Activated CD8-positive, alpha-beta memory T cell treated with anti-CD3 and anti-CD28 coated beads for 4 hours (primary cell): Measurements from ENCODE around the gene C10orf90.
"Not testable (repeated sequence)": the region's sequence is repeated elsewhere in the genome, so short reads cannot be mapped to it uniquely, and the experiment has no call there.

Experiments used
- DNase-seq, 2 donors: peaks; one replicate each; pipeline ENCODE4 v3.0.0-alpha.2; 2020; ENCODE audit warnings: low read depth in 2 of 2

C10orf90 gene

DNA sequence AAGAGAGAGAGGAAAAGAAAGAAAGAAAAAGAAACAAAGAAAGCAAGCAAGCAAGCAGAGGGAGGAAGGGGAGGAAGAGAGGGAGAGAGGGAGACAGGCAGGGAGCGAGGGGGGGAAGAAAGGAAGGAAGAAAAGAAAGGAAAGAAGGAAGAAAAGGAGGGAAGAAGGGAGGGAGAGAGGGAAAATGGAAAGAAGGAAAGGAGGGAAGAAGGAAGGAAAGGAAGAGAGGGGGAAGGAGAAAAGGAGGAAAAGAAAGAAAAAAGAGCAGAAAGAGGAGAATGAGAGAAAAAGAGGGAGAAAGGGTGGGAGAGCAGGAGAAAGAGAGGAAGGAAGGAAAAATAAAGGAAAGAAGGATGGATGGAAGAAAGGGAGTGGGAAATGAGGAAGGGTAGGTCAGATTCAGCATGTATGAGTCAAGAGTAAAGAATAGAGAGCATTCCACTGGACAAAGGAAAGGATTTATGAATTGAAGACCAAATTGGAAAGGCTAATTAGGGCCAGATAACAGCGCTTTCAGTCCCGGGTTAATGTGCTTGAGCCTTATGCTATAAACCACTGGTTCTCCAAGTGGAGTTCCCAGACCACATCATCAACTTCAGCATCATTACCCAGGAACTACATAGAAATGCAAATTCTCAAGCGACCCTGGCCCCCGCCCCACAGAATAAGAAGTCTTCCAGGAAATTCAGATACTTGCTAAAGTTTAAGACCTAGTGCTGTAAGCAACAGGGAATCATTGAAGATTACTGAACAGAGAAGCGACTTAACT is 85.1 kb downstream of the C10orf90 start:
- DNase-seq: no peak

DNA sequence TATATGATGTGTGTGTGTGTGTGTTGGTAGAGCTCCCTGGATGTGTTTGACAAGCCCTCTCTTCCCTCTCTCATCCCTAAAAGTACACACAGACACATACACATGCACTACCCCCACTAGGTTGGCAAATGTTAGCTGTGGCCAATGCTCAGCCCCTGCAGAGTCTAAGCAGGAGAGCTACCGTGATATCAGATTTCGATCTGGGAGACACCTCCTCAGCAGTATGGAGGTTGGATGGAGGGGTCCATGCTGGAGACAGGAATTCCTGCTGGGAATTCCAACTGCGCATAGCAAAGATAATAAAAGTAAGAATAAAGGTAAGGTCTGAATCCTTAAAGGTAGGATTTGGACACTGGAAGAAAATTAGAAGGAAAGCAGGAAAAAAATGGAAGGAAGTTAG is 85.7 kb downstream of the C10orf90 start:
- no peak for DNase-seq

DNA sequence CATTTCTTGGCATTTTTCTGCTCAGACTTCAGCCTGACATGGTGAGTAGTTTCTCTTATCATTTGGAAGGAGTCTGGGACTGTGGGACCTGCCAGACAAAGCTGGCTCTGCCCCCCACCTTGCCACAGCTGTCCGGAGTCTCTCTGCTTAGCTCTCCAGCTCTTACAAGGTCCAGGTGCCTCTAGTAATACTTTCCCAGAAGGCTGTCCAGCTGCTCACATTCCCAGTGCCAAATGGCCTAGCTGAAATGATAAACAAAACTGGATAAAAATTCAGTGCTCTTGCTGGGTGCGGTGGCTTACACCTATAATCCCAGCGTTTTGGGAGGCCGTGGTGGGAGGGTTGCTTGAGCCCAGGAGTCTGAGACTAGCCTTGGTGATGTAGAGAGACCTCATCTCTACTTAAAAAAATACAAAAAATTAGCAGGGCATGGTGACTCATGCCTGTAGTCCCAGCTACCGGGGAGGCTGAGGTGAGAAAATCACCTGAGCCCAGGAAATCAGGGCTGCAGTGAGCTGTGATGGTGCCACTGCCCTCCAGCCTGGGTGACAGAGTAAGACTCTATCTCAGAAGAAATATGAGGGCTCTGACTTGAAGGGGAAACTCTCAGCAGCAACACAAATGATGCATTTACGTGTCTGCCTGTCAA is 86.8 kb downstream of the C10orf90 start:
- no peak for DNase-seq

DNA sequence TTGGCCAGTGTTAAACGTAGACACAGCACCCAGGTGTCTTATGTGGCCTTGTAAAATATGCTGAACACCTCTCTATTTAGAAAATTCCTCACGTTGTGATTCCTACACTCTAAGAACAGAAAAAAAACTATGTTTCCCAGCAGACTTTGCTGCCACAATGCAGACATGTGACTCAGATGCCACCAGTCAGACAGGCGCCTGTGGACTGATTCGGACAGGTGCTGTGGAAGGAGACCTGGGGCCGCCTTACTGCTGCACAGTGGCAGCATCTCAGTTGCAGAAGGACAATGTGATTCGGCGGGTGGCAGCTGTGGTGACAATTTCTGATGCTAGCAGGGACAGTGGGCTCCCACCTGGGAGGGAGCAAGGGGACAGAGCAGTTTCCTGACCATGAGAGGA is 88.8 kb downstream of the C10orf90 start:
- no peak for DNase-seq

DNA sequence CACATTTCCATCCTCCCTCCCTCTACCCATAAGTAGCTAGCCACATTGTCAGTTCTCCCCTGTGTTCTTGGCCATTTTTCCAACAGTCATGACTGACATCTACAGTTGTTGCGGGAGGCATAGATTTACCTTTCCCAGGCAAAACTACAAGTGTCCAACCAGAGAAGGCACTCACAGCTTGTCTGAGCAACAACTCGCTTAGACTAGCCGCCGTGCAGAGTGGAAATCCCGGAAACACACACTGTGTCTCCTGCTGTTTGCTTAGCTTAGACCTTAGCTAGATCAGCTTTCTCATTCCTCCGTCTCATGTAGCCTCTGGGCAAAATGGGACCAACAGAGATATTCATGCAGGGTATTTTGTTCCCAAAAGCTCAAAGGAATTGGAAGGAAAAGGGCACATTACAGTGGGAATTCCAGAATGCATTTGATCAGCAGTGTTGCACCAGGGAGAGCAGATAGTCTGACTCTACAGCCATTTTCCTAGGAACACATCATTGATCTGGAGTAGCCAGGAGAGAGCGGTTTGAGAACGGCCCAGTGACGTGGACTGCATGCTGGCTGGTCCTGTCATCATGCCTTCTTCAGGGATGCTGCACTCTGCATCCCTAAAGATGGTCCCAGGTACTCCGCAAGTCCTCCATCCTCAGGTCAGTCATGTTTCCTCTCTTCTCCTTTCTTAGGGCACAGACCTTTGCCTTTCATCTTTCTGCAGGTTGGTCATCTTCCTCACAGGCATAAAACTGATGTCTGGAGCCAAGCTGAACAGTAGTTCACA is 89.4 kb downstream of the C10orf90 start:
- DNase-seq: no peak

DNA sequence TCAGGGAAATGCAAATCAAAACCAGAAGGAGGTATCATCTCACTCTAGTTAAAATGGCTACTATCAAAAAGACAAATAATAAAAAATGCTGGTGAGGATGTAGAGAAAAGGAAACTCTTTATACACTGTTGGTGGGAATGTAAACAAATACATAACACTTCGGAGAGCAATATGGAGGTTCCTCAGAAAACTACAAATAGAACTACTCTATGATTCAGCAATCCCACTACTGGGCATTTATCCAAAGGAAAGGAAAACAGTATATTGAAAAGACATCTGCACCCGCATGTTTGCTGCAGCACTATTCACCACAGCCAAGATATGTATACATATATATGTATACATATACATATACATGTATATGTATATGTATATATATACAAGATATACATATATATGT is 94.2 kb downstream of the C10orf90 start:
- no peak for DNase-seq

DNA sequence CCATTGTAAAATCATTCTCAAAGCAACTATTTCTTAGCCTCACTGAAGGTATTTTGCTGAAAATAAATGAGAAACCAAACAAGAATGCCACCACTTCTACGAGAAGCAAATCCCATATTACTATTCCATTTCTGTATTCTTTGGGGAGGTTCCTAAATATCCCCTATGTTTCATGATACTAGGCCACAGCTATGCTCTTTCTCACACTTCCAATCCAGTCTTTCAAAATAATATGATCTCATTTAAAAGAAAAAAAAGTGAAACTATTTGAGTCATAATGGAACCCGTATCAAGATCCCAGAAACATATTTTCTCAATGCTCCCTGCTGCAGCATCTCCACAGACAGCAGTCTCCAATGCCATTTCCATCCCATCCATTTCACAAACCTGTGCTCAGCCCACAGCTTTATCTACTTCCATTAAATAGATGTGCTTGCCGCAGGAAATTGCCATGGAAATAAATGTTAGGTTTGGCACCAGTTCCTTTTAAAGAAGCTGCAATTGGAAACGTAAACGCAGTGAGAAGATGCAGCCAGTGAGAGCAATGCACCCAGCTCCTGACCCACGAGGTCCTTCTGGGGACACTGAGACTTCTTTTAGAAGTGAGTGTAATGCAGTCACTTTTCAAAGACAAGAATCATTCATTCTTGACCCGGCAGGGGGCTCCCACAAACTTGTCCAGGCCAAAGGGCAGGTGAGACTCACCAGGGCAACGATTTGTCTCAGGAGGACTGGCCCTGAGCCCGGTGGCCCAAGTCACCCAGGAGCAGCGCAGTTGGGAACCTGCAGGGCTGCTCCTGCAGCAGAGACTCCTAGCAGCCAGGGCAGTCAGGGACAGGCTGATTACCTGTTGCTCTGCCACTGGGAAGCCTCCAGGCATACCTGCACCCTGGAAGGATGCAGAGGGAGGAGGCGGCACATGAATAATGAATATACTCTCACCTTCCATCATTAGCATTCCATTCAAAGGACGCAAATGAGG is 99.6 kb downstream of the C10orf90 start:
- no peak for DNase-seq

DNA sequence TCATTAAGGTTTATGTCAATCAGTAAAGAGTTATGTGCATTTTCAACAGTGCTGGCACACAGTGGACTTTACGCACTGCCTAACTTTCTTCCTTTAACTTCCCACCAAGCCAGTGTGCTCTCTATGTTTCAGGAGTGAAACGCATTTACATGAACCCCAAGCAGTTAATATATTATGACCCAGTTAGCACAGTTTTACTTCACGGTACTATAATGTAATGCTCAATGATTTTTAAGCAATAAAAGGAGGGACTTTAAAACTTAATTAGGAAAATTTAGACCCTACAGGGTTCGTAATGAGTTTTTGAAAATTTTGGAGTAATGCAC is 100.3 kb downstream of the C10orf90 start:
- DNase-seq: no peak

DNA sequence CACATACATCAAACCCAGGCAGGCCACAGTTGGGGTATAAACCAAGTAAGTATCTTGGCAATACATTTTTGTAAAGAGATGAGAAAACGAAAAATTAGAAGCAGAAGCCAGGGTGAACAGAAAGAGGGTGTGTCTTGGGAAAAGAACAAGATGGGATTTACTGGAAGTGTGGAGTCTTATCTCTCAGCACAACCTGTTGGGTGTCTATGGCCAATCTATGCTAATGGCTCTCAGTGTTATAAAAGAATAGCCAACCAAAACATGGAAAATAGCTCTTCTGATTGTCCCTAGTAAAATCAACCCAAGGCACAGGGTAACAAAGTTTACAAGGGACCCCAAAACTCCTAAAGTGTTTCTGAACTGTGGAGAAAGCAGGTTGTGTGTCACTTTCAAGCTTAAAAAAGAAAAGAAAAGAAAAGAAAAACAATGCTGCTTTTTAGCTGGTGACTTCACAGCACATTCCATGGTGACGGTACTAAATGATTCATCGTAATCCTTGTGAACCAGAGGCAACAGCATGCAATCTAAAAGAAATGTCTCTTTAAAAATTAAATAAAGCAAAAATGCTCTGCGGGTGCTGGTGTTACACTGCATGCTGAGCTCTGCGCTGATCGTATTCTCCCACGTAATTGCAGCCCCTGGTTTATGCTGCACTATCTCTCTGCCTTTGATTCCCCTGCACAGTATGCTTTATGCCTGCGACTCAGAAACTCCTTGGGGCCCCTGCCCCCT is 100.8 kb downstream of the C10orf90 start:
- DNase-seq: no peak

DNA sequence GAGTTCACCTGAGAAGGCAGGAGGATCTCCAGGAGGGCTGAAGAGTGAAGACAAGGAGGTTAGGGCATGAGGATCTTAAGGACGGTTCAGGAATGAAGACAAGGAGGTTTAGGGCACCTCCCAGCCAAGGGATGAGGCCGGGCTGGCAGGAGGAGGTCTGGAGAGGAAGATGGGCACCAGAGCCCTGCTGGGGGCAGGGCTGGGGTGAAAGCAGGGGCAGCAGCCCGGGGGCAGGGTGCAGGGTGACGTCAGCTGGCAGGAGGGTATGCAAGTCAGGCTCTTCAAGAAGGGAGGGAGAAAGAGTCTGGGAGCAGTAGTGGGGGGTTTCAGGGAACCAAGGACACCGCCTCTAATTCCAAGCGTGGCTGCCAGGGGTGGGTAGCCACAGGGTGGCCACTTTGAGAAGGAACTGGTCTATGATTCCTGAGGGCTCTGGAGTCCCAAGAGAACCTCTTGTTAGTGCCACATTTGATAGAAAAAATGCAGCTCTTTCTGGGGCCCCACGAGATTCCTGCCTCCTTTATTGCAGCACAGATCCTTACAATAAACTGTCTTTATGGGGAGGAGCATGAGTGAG is 101.6 kb downstream of the C10orf90 start:
- DNase-seq: no peak

DNA sequence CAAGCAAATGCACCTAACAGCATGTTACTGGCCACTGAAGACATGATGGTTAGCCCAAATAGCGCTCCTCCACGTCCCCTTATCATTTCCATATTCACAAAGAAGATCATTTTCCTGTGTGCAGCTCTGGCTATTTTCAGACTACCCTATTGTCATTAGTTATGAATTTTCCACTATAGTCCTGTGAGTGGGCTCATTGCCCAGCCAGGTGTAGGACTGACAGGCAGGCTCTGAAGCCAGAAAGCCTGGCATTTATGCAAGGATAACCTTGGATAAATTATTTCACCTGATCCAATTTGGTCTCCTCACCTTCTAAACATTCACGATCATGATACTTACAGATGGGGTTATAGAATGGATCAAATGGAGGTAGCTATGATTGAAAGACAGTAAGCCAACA is 104.6 kb downstream of the C10orf90 start:
- DNase-seq: no peak

DNA sequence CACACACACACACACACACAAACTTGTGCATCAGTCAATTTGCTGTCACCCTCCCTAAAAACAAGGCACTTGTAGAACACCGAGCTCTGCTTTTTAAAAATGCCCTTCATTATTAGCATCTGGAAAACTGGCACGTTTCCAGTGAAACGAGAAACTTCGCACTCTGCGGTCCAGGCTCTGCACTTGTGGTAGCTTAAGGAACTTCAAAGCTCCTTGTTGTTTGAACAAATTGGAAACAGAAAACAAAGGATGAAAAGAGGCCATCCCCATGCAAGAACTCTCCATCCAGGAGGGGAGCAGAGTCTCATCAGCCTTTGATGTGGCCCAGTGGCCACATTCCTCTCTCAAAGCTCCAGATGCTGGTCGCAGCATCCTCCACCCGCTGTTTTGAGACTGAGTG is 105.1 kb downstream of the C10orf90 start:
- DNase-seq: no peak

DNA sequence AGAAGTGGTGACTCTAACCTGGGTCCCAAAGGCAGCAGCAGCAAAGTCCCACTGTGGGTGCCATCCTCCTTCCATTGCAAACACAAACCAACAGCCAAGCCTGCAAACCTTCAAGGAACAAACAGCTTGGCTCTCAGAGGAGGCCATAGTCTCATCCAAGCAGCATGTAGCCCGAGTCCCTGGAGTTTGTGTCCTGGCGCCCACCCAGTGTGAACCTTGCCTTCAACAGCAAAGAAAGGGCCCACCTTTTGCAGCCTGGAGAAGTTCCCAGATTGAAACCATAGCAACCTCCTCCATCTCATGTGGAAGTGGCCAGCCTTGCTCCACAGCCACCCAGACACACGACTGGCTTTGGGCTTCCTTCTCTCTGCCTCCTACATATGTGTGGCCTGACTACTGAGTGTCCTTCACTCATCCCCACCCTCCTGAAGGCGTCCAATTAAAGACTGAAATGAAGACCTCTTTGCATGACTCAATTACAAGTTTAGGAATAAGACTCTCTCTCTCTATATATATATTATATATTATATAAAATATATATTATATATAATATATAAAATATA is 106.1 kb downstream of the C10orf90 start:
- no peak for DNase-seq

DNA sequence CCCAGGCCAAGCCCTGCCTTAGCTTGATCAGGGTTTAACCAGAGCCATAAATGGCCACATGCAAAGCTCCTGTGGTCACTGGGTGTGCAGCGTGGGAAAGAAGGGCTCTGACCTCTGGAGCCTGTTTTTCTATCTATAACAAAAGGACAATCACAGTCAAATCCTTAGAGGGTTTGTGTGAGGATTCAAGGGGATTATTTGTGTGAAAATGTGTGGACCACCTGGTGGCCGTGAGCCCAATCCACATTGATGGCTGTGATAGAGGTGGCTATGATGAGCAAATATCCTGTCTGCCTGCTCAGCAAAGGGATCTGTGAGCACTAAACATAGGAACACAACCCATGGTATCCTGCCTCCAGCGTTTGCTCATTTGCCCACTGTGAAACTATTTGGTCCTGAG is 107.1 kb downstream of the C10orf90 start:
- no peak for DNase-seq

DNA sequence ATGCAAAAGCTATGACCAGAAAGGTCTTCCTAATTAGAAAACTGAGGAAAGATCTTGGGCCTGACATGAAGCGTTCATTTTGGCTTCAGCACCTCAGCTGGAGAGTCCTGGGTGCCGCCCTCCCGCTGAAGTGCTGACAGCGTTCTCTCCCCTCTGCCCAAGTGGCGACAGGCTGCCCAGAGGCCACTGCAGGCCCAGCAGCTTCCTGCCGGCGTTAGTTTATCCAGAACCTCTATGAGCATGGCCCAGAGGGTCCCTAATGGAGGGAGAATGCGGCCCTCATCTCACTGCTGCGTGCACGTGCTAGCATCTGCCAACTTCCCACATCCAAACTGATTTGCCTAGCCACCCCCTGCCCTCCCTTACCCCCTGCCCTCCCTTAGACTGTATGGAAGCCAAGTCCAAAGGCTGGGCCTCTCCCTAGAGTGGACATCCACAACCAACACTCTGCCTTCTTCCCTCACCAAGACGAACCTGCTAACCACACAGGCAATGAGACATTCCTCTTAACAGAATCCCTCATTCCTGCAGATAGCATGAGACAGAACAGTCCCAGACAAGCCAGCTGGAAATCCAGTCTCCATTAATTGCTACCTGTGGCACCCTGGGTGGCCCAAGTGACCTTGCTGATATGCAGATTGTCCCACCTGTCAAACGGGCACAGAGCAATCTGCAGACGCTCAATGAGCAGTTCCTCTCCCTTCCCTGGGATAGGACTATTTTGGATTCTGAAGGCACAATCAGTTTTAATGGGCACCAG is 108.4 kb downstream of the C10orf90 start:
- DNase-seq: no peak

DNA sequence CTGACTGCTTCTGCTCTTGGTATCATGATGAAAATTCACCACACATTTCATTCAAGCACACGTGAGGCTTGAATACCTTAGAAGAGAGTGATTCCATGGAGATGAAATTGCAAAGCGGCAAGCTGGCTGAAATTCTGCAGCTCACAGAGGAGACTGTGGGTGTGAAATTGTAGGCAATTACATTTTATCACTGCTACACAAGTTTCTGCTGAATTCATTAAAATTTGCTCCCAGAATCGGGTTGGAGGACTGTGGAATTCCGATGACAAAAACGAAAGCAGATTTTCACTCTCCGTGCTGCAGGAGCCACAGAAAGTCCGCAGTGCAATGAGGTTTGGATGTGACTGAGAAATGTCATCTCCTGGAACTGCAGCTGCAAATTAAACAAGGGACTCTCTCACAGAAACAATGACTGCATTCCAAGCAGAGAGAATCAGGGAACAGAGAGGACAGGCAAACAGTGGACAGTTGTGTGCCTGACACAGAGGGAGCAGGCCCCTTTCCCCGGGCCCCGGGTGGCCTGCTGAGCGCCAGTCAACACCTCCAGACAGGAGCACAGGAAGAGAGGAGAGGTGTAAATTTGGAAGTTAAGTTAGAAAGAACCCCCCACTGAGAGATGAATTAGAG is 109.1 kb downstream of the C10orf90 start:
- no peak for DNase-seq

DNA sequence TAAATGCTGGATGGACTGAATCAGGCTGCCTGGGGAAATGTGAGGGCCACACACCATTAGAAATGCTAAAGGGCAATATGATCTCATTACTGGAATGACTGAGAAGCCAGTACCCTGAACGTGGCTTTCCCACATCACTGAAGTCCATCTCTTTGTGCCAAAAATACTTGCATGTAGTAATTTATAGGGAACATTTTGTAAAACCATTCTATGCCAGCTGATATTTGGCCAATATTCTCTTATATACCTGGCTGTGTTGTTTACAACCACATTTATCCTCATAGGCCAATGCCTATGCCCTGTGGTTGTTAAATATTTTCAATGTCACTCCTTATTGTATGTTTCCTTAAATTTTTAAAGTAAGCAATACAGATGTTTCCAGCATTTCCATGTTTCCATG is 111.6 kb downstream of the C10orf90 start:
- DNase-seq: no peak

DNA sequence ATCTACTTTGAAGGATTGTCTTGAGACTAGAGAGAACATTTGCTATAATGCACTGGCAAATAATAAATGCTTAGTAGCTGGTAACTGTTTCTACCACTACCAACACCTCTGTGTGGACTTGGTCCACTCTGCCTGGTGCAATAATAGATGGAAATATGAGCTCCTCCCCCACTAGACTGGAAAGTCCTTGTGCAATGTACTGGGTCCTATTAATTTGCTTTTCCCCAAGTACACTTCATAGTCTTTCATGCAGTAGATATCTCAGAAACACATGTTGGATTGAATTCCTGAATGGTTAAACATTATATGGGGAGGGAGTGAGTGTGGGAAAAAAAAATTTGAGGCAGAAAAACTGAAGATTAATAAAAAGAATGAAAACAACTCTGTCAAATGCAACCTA is 119.3 kb downstream of the C10orf90 start:
- no peak for DNase-seq

DNA sequence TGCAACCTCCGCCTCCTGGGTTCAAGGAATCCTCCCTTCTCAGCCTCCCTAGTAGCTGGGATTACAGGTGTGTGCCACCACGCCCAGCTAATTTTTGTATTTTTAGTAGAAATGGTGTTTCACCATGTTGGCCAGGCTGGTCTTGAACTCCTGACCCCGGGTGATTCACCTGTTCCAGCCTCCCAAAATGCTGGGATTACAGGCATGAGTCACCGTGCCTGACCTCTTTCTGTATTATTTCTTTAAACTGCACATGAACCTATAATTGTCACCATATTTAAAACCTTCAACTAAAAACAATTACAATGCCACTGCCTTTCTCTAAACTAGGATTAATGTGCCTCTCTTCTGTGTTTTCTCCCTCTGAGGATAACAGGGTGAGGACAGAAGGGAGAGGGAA is 119.9 kb downstream of the C10orf90 start:
- not testable (repeated sequence) for DNase-seq
